CD14-positive monocyte (primary cell): Measurements from ENCODE around the gene TADA2A. TPM values are rescaled to one million over a fixed set of nuclear protein-coding genes. Genes with fewer than 3 reads are reported as not detected.
A peak's percentile ranks its signal among the peaks of the same experiment; 100 is the strongest.

ENCODE experiments used
- DNase-seq, 3 donors: peaks; one replicate each; pipeline ENCODE4 v3.0.0-alpha.2; 2011 to 2022
- H2AFZ ChIP-seq: 2 replicates; pipeline ENCODE4 v1.6.0; 2012; ENCODE audit warnings: mild to moderate bottlenecking, low read depth, low read length, inconsistent platforms; ENCODE audit not compliant: insufficient read depth, poor library complexity, severe bottlenecking
- H3K27ac ChIP-seq, 2 donors: 1 replicate in 1 of 2; 2 replicates in 1 of 2; pipeline ENCODE4 v1.5.1; 2012 to 2013; ENCODE audit warnings: low read length in 2 of 2, control low read depth in 1 of 2, inconsistent platforms in 1 of 2, low read depth in 1 of 2, mild to moderate bottlenecking in 1 of 2
- H3K27me3 ChIP-seq, 2 donors: one replicate each; pipeline versions ENCODE4 v1.6.0 to v1.6.1; 2011 to 2013; ENCODE audit warnings: low read length in 2 of 2; ENCODE audit not compliant: control insufficient read depth in 2 of 2, insufficient read depth in 2 of 2
- H3K36me3 ChIP-seq, 2 donors: replicated peaks in 1 of 2; 1 replicate in 1 of 2; 2 replicates in 1 of 2; pipeline versions ENCODE4 v1.5.1 to v1.6.1; 2012 to 2013; ENCODE audit warnings: low read length in 2 of 2, control low read depth in 1 of 2, inconsistent platforms in 1 of 2, mild to moderate bottlenecking in 1 of 2; ENCODE audit not compliant: insufficient read depth in 2 of 2, control insufficient read depth in 1 of 2
- H3K4me1 ChIP-seq, 2 donors: 1 replicate in 1 of 2; 2 replicates in 1 of 2; pipeline versions ENCODE4 v1.5.1 to v1.6.1; 2012 to 2013; ENCODE audit warnings: low read length in 2 of 2, control low read depth in 1 of 2, inconsistent platforms in 1 of 2, mild to moderate bottlenecking in 1 of 2, moderate library complexity in 1 of 2; ENCODE audit not compliant: insufficient read depth in 2 of 2, control insufficient read depth in 1 of 2
- H3K4me2 ChIP-seq: replicated peaks from 2 replicates; pipeline ENCODE3; 2012; ENCODE audit warnings: low read length, moderate library complexity, mild to moderate bottlenecking; ENCODE audit not compliant: poor library complexity, severe bottlenecking; ENCODE audit errors: extremely low read depth
- H3K4me3 ChIP-seq, 3 experiments: fragments of 200-600 bp in 1 of 3; sonication (generic) in 1 of 3; replicated peaks in 1 of 3; 1 replicate in 2 of 3; 2 replicates in 1 of 3; pipeline ENCODE4 v1.5.1; 2011 to 2013; ENCODE audit warnings: low read length in 3 of 3, mild to moderate bottlenecking in 3 of 3, control low read depth in 2 of 3, low read depth in 2 of 3, inconsistent platforms in 1 of 3, moderate library complexity in 1 of 3
- H3K79me2 ChIP-seq: 2 replicates; pipeline ENCODE4 v1.6.0; 2012; ENCODE audit warnings: mild to moderate bottlenecking, control low read depth, inconsistent platforms, low read length, moderate library complexity; ENCODE audit not compliant: insufficient read depth
- H3K9ac ChIP-seq: 2 replicates; pipeline ENCODE4 v1.6.0; 2017; ENCODE audit warnings: low read length, mild to moderate bottlenecking; ENCODE audit not compliant: insufficient read depth, poor library complexity, severe bottlenecking
- H3K9me3 ChIP-seq, 2 donors: replicated peaks in 1 of 2; 1 replicate in 1 of 2; 2 replicates in 1 of 2; pipeline versions ENCODE4 v1.5.1 to v1.6.1; 2012 to 2013; ENCODE audit warnings: low read length in 2 of 2, control low read depth in 1 of 2; ENCODE audit not compliant: control insufficient read depth in 1 of 2, insufficient read depth in 1 of 2
- H4K20me1 ChIP-seq: 2 replicates; pipeline ENCODE4 v1.6.0; 2012; ENCODE audit warnings: mild to moderate bottlenecking, low read length, control low read depth, moderate library complexity; ENCODE audit not compliant: insufficient read depth
- H3K27ac Mint-ChIP-seq, 7 donors: one replicate each; pipeline ENCODE4 v1.8.0; 2020; ENCODE audit warnings: mild to moderate bottlenecking in 7 of 7, mixed read lengths in 7 of 7, moderate library complexity in 6 of 7, inconsistent platforms in 2 of 7
- H3K27me3 Mint-ChIP-seq, 3 donors: one replicate each; pipeline ENCODE4 v1.8.0; 2021 to 2022; ENCODE audit warnings: low read depth in 3 of 3, mild to moderate bottlenecking in 3 of 3, mixed read lengths in 3 of 3, moderate library complexity in 3 of 3, inconsistent platforms in 1 of 3
- H3K36me3 Mint-ChIP-seq, 2 donors: one replicate each; pipeline ENCODE4 v1.8.0; 2020; ENCODE audit warnings: mixed read lengths in 2 of 2, inconsistent platforms in 1 of 2, mild to moderate bottlenecking in 1 of 2
- H3K4me1 Mint-ChIP-seq: one replicate; pipeline ENCODE4 v1.8.0; 2020; ENCODE audit warnings: mild to moderate bottlenecking, mixed read lengths
- H3K4me3 Mint-ChIP-seq, 2 donors: one replicate each; pipeline ENCODE4 v1.8.0; 2020; ENCODE audit warnings: mild to moderate bottlenecking in 2 of 2, mixed read lengths in 2 of 2, moderate library complexity in 1 of 2
- H3K9me3 Mint-ChIP-seq, 7 donors: one replicate each; pipeline ENCODE4 v1.8.0; 2020 to 2022; ENCODE audit warnings: mixed read lengths in 7 of 7, mild to moderate bottlenecking in 6 of 7, moderate library complexity in 6 of 7, inconsistent platforms in 2 of 7
- CTCF ChIP-seq: fragments of 200-600 bp; IDR thresholded peaks from one replicate; pipeline ENCODE4 v1.8.0; 2022; ENCODE audit warnings: antibody characterized with exemption, mild to moderate bottlenecking
- WGBS: methylation state at CpG from one replicate; pipeline ENCODE4 v1.1.5; 2013; ENCODE audit warnings: missing lambda C conversion rate; ENCODE audit not compliant: insufficient coverage; 5-methylcytosine and 5-hydroxymethylcytosine counted together
- intact Hi-C, 2 donors: fragments of 100-400 bp; cut with micrococcal nuclease; formaldehyde crosslinking; loops; one replicate each; pipeline versions ENCODE4 v1.15.0 to v1.15.1; 2023
- polyA minus RNA-seq: library from RNA; depleted of rRNA, polyadenylated mRNA; stranded (reverse); fragments of >200 nt; gene quantifications from 2 replicates; pipeline ENCODE4 v1.2.3, GENCODE V29; 2012
- polyA plus RNA-seq, 3 donors: library from polyadenylated mRNA; depleted of rRNA in 1 of 3; unstranded in 2 of 3; stranded (reverse) in 1 of 3; fragments of 300-500 nt in 2 of 3; fragments of >200 nt in 1 of 3; fragmentation: Illumina TruSeq in 2 of 3; gene quantifications; 1 replicate in 2 of 3; 2 replicates in 1 of 3; pipeline ENCODE4 v1.2.3, GENCODE V29; 2012 to 2021
- total RNA-seq, 12 experiments: library from RNA in 1 of 12; stranded (reverse) in 1 of 12; fragments of 120-200 nt in 1 of 12; gene quantifications; one replicate each; pipeline ENCODE4 v1.2.4 and lab custom pipeline; 2013 to 2026; ENCODE audit warnings: mixed read lengths in 6 of 12, inconsistent platforms in 1 of 12

TADA2A gene
- total RNA-seq (2013) = 15.3 TPM
- polyA plus RNA-seq = 1 to 10 TPM; 2.9 to 8.2 (median 4.3) TPM
- polyA minus RNA-seq = 7.8 and 8.3 TPM in 2 replicates
- total RNA-seq (lab: John Stamatoyannopoulos, UW) = 4.1 to 10.1 (median 7.4) reads per million in 11 experiments

DNA sequence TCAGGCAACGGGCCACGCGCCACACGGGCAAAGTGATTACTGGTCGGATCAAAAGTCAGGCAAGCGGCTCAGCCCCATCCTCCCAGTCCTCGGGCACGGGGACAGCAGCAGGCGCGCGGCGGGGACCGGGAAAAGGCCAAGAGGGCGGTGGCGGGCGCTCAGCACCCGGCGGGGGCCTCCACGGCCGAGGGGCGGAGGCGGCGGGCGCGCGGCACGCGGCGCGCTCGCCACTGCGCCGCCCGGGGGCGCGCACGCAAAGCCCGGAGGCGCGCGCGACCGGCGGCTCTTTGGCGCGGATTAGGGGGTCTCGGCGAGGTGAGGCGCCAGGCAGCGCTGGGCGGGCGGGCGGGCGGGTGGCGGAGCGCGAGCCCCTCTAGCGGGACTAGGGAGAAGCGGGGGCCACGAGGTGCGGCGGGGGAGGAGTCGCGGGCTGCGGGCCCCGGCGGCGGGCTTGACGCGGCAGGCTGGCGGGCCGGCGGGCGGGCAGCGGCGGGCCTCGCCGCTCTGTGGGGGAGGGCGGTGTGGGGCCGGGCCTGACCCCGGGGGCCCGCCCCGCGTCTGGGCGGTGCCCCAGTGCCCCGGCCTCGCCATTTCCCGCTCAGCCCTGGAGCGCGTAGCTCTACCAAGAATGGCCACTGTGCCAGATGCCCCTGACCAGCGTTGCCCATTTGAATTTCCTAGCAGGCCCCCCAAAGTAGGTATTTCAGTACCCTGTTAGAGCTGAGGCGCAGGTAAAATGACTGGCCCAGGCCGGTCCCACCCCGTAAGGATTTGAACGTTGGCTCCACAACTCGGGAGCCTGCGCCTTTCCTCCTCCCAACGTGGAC lies at the start of gene TADA2A, which contains the start of gene ACACA:
Gene TADA2A, plus strand, starts transcription at position 252 of the 827 bp plus-strand sequence. CDS start 4,480 bp downstream, outside the sequence.
Gene ACACA, minus strand, starts transcription at position 202 of the 827 bp plus-strand sequence. CDS start 537 bp downstream, outside the sequence.
- peak; percentile 67 to 75 (median 74) for DNase-seq
- peaks cover 8 to 15% of the 10 kb centered on the region in 2 donors for H3K36me3 ChIP-seq
- H3K27ac ChIP-seq = peak within 1 kb of the TSS; percentile 74 to 92
- H3K4me3 ChIP-seq = peak within 1 kb of the TSS; percentile 87 to 99 (median 90)
- H2AFZ ChIP-seq = peak within 1 kb of the TSS; percentile 99
- peak within 1 kb of the TSS; percentile 98 for H3K4me2 ChIP-seq
- intact Hi-C loops = loop anchor here in 1 of 2 donors (5.0 kb wide), 1 partner anchor 50 kb away; no protein-coding TSS in a partner anchor
- Mint-ChIP-seq H3K4me3 (peak within 1 kb of the TSS; percentile 98 to 99), H3K27me3 (no peaks in the 10 kb centered on the region), H3K4me1 (peaks cover 29% of the 10 kb centered on the region), H3K9me3 (peaks cover 0 to 1% (median 0%) of the 10 kb centered on the region in 7 donors), H3K36me3 (peaks cover 8 to 15% of the 10 kb centered on the region in 2 donors), H3K27ac (peak within 1 kb of the TSS; percentile 82 to 96 (median 91))
- under 1% methylated on average over 91 of the region's 98 CpGs for WGBS
- H4K20me1 ChIP-seq = no peaks in the 10 kb centered on the region
- H3K27me3 ChIP-seq = no peaks in the 10 kb centered on the region
- no peaks in the 10 kb centered on the region for H3K9me3 ChIP-seq
- H3K79me2 ChIP-seq = peaks cover 61% of the 10 kb centered on the region
- H3K4me1 ChIP-seq = peaks cover 17 to 29% of the 10 kb centered on the region in 2 donors
- H3K9ac ChIP-seq = peak within 1 kb of the TSS; percentile 75
- TF ChIP-seq CTCF = no peak

DNA sequence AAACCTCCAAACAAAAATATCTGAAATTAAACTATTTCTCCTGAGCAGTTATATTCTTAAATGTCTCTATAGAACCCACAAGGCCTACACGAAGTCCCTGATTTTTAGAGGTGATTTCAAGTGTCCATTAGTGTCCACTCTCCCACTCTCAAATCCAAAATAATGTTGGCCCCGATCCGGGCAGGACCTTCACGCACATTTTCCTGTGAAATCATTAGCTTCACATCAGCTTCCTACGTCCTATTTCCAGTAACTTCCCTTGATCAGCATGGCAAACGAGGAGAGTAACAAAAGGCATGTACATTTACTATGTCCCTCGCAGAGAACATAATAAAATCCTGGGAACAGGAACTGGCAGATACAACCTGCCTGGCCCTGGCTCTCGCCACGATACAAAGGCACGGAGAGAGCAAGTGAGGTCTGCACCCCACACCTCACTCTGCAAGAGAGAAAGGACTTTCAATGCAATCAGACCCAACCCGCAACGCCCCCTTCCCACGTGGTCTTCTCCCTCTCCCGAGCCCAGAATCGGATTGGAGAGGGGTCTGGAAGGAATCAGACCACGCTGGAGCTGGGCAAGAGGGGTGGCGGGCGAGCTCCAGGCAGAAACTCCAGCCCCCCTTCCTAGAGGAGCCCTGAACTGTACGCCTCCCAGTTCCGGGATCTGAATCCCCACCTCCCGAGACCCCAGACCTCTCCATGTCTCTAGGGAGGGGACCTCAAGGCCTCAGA lies 48.4 kb upstream of the TADA2A start:
- peak in 1 of 3 donors; percentile 4 for DNase-seq
- H3K9ac ChIP-seq = peak overlapping the region; percentile 78
- intact Hi-C loops = loop anchor here in 1 of 2 donors (5.0 kb wide), 1 partner anchor 49 kb away; the partner anchor contains the start of genes ACACA and TADA2A
- peak overlapping the region; percentile 58 to 90 (median 83) for H3K4me3 ChIP-seq
- peaks cover 0 to 4% of the 10 kb centered on the region in 2 donors for H3K36me3 Mint-ChIP-seq
- no peaks in the 10 kb centered on the region for H3K9me3 Mint-ChIP-seq
- H3K79me2 ChIP-seq = peaks cover 10% of the 10 kb centered on the region
- peaks cover 0 to 3% (median 3%) of the 10 kb centered on the region in 3 donors for H3K27me3 Mint-ChIP-seq
- no peaks in the 10 kb centered on the region for H3K27me3 ChIP-seq
- H3K27ac Mint-ChIP-seq = peak overlapping the region in 4 of 7 donors; percentile 50 to 79 (median 58)
- H3K4me1 ChIP-seq = peaks cover 20 to 27% of the 10 kb centered on the region in 2 donors
- H3K4me1 Mint-ChIP-seq = peaks cover 26% of the 10 kb centered on the region
- H3K4me2 ChIP-seq = peak overlapping the region; percentile 96
- peak overlapping the region in 1 of 2 donors; percentile 76 for H3K27ac ChIP-seq
- WGBS = 10% methylated on average over 10 of the region's 21 CpGs
- peak overlapping the region; percentile 85 to 92 for H3K4me3 Mint-ChIP-seq
- peak overlapping the region; percentile 93 for H2AFZ ChIP-seq
- H3K36me3 ChIP-seq = no peaks in the 10 kb centered on the region
- no peak for TF ChIP-seq CTCF
- no peaks in the 10 kb centered on the region for H3K9me3 ChIP-seq
- H4K20me1 ChIP-seq = no peaks in the 10 kb centered on the region
